ENCODE measurements around the gene TSC22D1.

DNA sequence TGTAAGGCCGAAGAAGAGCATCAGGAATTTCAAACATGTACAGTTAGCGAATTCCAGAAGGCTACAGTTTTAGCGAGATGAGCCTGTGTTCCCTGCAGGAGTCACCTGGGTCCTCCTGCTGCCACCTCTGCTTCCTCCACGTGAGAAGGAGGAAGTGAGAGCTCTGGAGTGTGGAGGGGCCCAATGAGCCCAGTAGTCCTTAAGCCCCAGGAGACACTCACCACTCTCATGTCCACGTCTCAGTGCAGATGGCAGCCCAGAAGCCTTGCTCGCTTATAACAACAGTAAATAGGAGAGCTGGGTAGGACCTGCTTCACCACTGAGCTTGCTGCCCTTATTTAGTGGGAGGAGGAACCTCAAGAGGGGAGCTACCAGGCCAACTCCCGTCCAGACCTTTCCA, 158.3 kb downstream of the TSC22D1 start:
- TF ChIP-seq POLR2AphosphoS5 (IDR thresholded peaks at IDR 0.05; ENCODE audit: borderline replicate concordance, low read depth, low read length) (no peak), EZH2 (IDR thresholded peaks at IDR 0.05) (no peak), FOXP2 (optimal IDR thresholded peaks at IDR 0.05; ENCODE audit: control extremely low read depth, extremely low read length, insufficient read depth) (no peak)
